Endothelial cell of umbilical vein (primary cell): Measurements from ENCODE around the gene GGTLC1. TPM values are rescaled to one million over a fixed set of nuclear protein-coding genes. Genes with fewer than 3 reads are reported as not detected.

Experiments used
- BruUV-seq: library from RNA; stranded (reverse); fragments of 400-500 nt; replicated peaks from 2 replicates; lab custom pipeline; 2021; lab: Mats Ljungman, UMichigan
- CTCF ChIA-PET: fragments of 300-600, 350-600 bp; sonication (Branson Sonifier 250); formaldehyde crosslinking; loops from one replicate; lab custom pipeline; 2021; ENCODE audit warnings: antibody characterized with exemption, inconsistent platforms; lab: Charles Lee
- POLR2A ChIA-PET: fragments of 300-600, 350-600 bp; sonication (Branson Sonifier 250); formaldehyde crosslinking; loops from one replicate; lab custom pipeline; 2021; ENCODE audit warnings: antibody characterized with exemption, inconsistent platforms; lab: Charles Lee
- DNase-seq: peaks from one replicate; pipeline ENCODE4 v3.0.0-alpha.2; 2011; ENCODE audit warnings: low read depth, low spot score
- FAIRE-seq: peaks from 2 replicates; lab custom pipeline; 2011; peaks lifted over from hg19 to GRCh38; lab: Jason Lieb, UNC
- H2AFZ ChIP-seq: 2 replicates; pipeline ENCODE4 v1.6.0; 2012; ENCODE audit warnings: low read depth, low read length, control low read depth, inconsistent platforms
- H3K27ac ChIP-seq: 2 replicates; pipeline ENCODE4 v1.5.1; 2011; ENCODE audit warnings: low read depth, mild to moderate bottlenecking, control low read depth, low read length, moderate library complexity; ENCODE audit not compliant: insufficient read depth
- H3K27me3 ChIP-seq, 2 experiments: 2 replicates each; pipeline versions ENCODE4 v1.6.0 to v1.6.1; 2011; ENCODE audit warnings: low read length in 2 of 2, mixed read lengths in 1 of 2; ENCODE audit not compliant: control insufficient read depth in 2 of 2, insufficient read depth in 2 of 2
- H3K36me3 ChIP-seq, 2 experiments: 2 replicates in 1 of 2; 3 replicates in 1 of 2; pipeline ENCODE4 v1.5.1; 2011; ENCODE audit warnings: low read length in 2 of 2, mild to moderate bottlenecking in 1 of 2, moderate library complexity in 1 of 2; ENCODE audit not compliant: control insufficient read depth in 2 of 2, insufficient read depth in 2 of 2; ENCODE audit errors: extremely low read depth in 1 of 2
- H3K4me1 ChIP-seq: 3 replicates; pipeline ENCODE4 v1.5.1; 2011; ENCODE audit warnings: mild to moderate bottlenecking, low read length; ENCODE audit not compliant: control insufficient read depth, insufficient read depth; ENCODE audit errors: extremely low read depth
- H3K4me2 ChIP-seq: 2 replicates; pipeline ENCODE4 v1.6.1; 2011; ENCODE audit warnings: low read length, control low read depth, mixed read lengths; ENCODE audit not compliant: insufficient read depth
- H3K4me3 ChIP-seq, 3 experiments: fragments of 200-600 bp in 1 of 3; sonication (generic), shearing (Covaris generic) in 1 of 3; replicated peaks in 1 of 3; 2 replicates each; pipeline ENCODE4 v1.5.1; 2011 to 2016; ENCODE audit warnings: control low read depth in 3 of 3, low read length in 3 of 3, mild to moderate bottlenecking in 2 of 3, inconsistent platforms in 1 of 3, low read depth in 1 of 3, moderate library complexity in 1 of 3; ENCODE audit not compliant: insufficient read depth in 1 of 3
- H3K79me2 ChIP-seq: 2 replicates; pipeline ENCODE4 v1.6.0; 2012; ENCODE audit warnings: low read length, inconsistent platforms; ENCODE audit not compliant: control insufficient read depth, insufficient read depth
- H3K9ac ChIP-seq: replicated peaks from 2 replicates; pipeline ENCODE3; 2011; ENCODE audit warnings: low read length, control low read depth; ENCODE audit not compliant: insufficient read depth; ENCODE audit errors: extremely low read depth
- H3K9me1 ChIP-seq: replicated peaks from 3 replicates; pipeline ENCODE4 v1.6.0; 2011; ENCODE audit warnings: mild to moderate bottlenecking, low read length; ENCODE audit not compliant: control insufficient read depth, insufficient read depth; ENCODE audit errors: extremely low read depth
- H3K9me3 ChIP-seq: replicated peaks from 2 replicates; pipeline ENCODE4 v1.5.1; 2012; ENCODE audit warnings: low read length, inconsistent platforms; ENCODE audit not compliant: control insufficient read depth, insufficient read depth
- H4K20me1 ChIP-seq: replicated peaks from 2 replicates; pipeline ENCODE3; 2011; ENCODE audit warnings: mild to moderate bottlenecking, low read length; ENCODE audit not compliant: control insufficient read depth, insufficient read depth; ENCODE audit errors: extremely low read depth
- CTCF ChIP-seq, 2 donors: IDR thresholded peaks; 1 replicate in 1 of 2; 2 replicates in 1 of 2; pipeline ENCODE4 v1.5.1; 2011; ENCODE audit warnings: low read length in 2 of 2, mild to moderate bottlenecking in 2 of 2, moderate library complexity in 2 of 2, control low read depth in 1 of 2, inconsistent platforms in 1 of 2, low read depth in 1 of 2; ENCODE audit not compliant: insufficient read depth in 1 of 2; ENCODE audit errors: extremely low read depth in 1 of 2
- EZH2 ChIP-seq: IDR thresholded peaks from 2 replicates; pipeline ENCODE4 v1.6.1; 2012; ENCODE audit warnings: borderline replicate concordance, low read depth, mild to moderate bottlenecking, moderate library complexity, low read length, inconsistent platforms; ENCODE audit not compliant: severe bottlenecking
- FOS ChIP-seq: IDR thresholded peaks from 2 replicates; pipeline ENCODE4 v1.6.1; 2011; ENCODE audit warnings: mild to moderate bottlenecking, low read length, moderate library complexity, borderline replicate concordance; ENCODE audit not compliant: insufficient read depth
- GATA2 ChIP-seq: IDR thresholded peaks from 2 replicates; pipeline ENCODE4 v1.7.0; 2011; ENCODE audit warnings: low read depth, mild to moderate bottlenecking, moderate library complexity, mixed read lengths, low read length; ENCODE audit not compliant: insufficient read length, insufficient read depth
- JUN ChIP-seq: IDR thresholded peaks from 2 replicates; pipeline ENCODE4 v1.6.1; 2011; ENCODE audit warnings: borderline replicate concordance, low read depth; ENCODE audit not compliant: insufficient read length, insufficient read depth
- MYC ChIP-seq: IDR thresholded peaks from one replicate; pipeline ENCODE4 v1.6.1; 2011; ENCODE audit warnings: mild to moderate bottlenecking, low read depth, low read length
- POLR2A ChIP-seq: IDR thresholded peaks from 2 replicates; pipeline ENCODE4 v1.6.1; 2012; ENCODE audit warnings: low read depth, mild to moderate bottlenecking, control low read depth, low read length
- POLR2AphosphoS5 ChIP-seq: IDR thresholded peaks from 2 replicates; pipeline ENCODE4 v1.6.1; 2012; ENCODE audit warnings: low read depth, mild to moderate bottlenecking, control low read depth, low read length, moderate library complexity; ENCODE audit not compliant: insufficient read depth
- dilution Hi-C: fragments of 300-500 bp; cut with MboI; formaldehyde crosslinking; loops from one replicate; pipeline ENCODE4 v1.15.0; 2019; ENCODE audit warnings: low sequenced_read_pairs; ENCODE audit not compliant: extremely low pct_ligation_motif_present
- intact Hi-C: fragments of 100-400 bp; cut with micrococcal nuclease; formaldehyde crosslinking; loops from one replicate; pipeline ENCODE4 v1.10.0; 2022
- polyA plus RNA-seq, 4 experiments: library from polyadenylated mRNA; depleted of rRNA in 3 of 4; stranded (reverse) in 3 of 4; unstranded in 1 of 4; fragments of >200 nt; gene quantifications; 2 replicates each; pipeline versions ENCODE4 v1.2.1 to v1.2.3, GENCODE V29; 2011 to 2012; ENCODE audit warnings: missing spikeins in 1 of 4
- total RNA-seq: library from RNA; stranded (reverse); gene quantifications from 2 replicates; pipeline ENCODE4 v1.2.3, GENCODE V29; 2021
- TF ChIP-seq, protein P1 (sequence below): IDR thresholded peaks from 2 replicates; pipeline ENCODE4 v1.6.1; 2011; ENCODE audit not compliant: insufficient read depth, insufficient read length

Gene GGTLC1
- total and polyA plus RNA-seq, 2 donors (not counting 3 experiments of a cell fraction or from before 2014, with no cell fraction given) = not detected

DNA sequence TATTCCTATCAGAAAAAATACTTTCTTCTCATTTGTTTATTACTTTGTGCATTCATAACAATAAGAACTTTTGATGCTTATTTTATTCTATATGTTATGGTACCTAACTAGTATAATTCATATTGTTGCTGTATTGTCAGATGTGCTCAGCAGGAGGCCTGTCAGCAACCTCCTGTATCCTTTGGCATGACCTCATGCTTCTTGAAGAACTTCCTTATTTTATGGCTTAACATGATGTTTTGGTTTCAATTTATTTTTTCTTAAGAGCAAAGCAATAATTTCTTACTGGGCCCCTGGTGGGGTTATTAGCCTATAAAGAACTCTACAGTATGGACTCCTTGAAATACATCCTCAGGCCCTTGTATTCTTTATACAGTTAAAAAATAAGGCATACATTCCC is 17.3 kb downstream of the GGTLC1 start:
- BruUV-seq = no TSS peak
- ChIA-PET CTCF (no interaction called here), POLR2A (no interaction called here)
- Histone ChIP-seq H3K27me3 (no peaks in the 10 kb centered on the region), H3K36me3 (no peaks in the 10 kb centered on the region), H4K20me1 (no peaks in the 10 kb centered on the region), H3K9me3 (no peaks in the 10 kb centered on the region), H2AFZ (no peak overlapping the region), H3K27ac (no peak overlapping the region), H3K9ac (no peak overlapping the region), H3K79me2 (no peaks in the 10 kb centered on the region), H3K4me1 (no peaks in the 10 kb centered on the region), H3K4me2 (no peak overlapping the region), H3K4me3 (no peak overlapping the region), H3K9me1 (no peaks in the 10 kb centered on the region)
- DNase-seq = no peak
- TF ChIP-seq, protein P1, sequence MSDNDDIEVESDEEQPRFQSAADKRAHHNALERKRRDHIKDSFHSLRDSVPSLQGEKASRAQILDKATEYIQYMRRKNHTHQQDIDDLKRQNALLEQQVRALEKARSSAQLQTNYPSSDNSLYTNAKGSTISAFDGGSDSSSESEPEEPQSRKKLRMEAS = no peak
- TF ChIP-seq JUN (no peak), FOS (no peak)
- intact Hi-C loops = no loop called here
- dilution Hi-C loops = no loop called here
- FAIRE-seq = no peak

- no TSS peak for BruUV-seq
- ChIA-PET CTCF (no interaction called here), POLR2A (no interaction called here)
- Histone ChIP-seq H3K27ac (no peak overlapping the region), H3K4me2 (no peak overlapping the region), H3K79me2 (no peaks in the 10 kb centered on the region), H3K4me1 (no peaks in the 10 kb centered on the region), H3K9ac (no peak overlapping the region), H4K20me1 (no peaks in the 10 kb centered on the region), H2AFZ (no peak overlapping the region), H3K27me3 (no peaks in the 10 kb centered on the region), H3K9me3 (no peaks in the 10 kb centered on the region), H3K9me1 (no peaks in the 10 kb centered on the region), H3K4me3 (no peak overlapping the region), H3K36me3 (no peaks in the 10 kb centered on the region)
- intact Hi-C loops = no loop called here
- no peak for DNase-seq
- FAIRE-seq = no peak
- TF ChIP-seq MYC = no peak
- TF ChIP-seq GATA2 = no peak
- TF ChIP-seq CTCF (IDR thresholded peaks at IDR 0.05; ENCODE audit: extremely low read depth in 1 of 2, insufficient read depth in 1 of 2, low read depth in 1 of 2, low read length in 2 of 2) = no peak
- no peak for TF ChIP-seq POLR2A
- no peak for TF ChIP-seq JUN
- TF ChIP-seq POLR2AphosphoS5 = no peak
- TF ChIP-seq, protein P1 = no peak
- no peak for TF ChIP-seq EZH2
- no peak for TF ChIP-seq FOS
- dilution Hi-C loops = no loop called here
These were observed 18.5 kb downstream of the GGTLC1 start for GRCh38 chr20:23970049-23970448.
